AG09319 (cell line): ENCODE data around the gene PXDN.
A peak's percentile ranks its signal among the peaks of the same experiment; 100 is the strongest.

Source experiments
- DNase-seq: peaks from one replicate; pipeline ENCODE4 v3.0.0-alpha.2; 2010; ENCODE audit warnings: low read depth; ENCODE audit errors: extremely low read depth
- TF ChIP-seq, protein P1 (sequence below): IDR thresholded peaks from 2 replicates; pipeline ENCODE4 v1.5.1; 2011; ENCODE audit warnings: low read depth, mild to moderate bottlenecking, inconsistent platforms, low read length, moderate library complexity

The PXDN gene

DNA sequence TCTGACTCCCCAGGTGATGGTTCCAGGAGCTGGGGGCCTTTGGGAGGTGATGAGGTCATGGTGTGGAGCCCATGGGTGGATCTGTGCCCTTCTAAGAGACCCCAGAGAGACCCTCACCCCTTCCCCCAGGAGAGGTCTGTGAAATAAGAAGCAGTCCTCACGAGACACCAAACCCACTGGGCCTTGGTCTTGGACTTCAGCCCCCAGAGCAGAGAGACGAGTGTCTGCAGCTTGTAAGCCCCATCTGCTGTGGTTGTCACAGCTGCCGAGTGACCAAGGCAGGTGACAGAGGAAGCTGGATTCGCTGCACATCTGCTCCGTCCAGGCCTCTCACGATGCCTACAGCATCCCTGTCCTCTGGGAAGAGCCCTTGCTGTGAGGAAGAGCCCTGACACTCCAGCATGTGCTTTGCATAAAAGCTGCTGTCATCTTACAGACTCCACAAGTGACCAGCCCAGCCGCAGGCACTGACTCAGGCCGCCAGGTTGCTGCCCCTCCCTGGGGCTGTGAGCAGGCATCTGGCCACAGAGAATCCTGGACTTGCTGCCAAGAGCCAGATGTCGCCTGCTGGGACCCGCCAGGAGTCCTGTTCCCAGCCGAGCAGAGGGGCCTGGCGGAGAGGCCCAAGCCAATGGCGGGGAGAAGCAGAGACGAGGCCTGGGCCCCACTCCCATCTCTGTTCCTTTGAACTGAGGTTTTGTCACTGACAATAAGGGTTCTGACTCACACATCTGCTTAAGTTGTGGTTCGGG is 150.8 kb downstream of the PXDN start:
- TF ChIP-seq, protein P1, sequence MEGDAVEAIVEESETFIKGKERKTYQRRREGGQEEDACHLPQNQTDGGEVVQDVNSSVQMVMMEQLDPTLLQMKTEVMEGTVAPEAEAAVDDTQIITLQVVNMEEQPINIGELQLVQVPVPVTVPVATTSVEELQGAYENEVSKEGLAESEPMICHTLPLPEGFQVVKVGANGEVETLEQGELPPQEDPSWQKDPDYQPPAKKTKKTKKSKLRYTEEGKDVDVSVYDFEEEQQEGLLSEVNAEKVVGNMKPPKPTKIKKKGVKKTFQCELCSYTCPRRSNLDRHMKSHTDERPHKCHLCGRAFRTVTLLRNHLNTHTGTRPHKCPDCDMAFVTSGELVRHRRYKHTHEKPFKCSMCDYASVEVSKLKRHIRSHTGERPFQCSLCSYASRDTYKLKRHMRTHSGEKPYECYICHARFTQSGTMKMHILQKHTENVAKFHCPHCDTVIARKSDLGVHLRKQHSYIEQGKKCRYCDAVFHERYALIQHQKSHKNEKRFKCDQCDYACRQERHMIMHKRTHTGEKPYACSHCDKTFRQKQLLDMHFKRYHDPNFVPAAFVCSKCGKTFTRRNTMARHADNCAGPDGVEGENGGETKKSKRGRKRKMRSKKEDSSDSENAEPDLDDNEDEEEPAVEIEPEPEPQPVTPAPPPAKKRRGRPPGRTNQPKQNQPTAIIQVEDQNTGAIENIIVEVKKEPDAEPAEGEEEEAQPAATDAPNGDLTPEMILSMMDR, result no peak
- no peak for DNase-seq

GRCh38 chr2:1591978-1592907 is 152.1 kb downstream of the PXDN start:
- DNase-seq, result no peak
- TF ChIP-seq, protein P1, result peak; percentile 25

DNA sequence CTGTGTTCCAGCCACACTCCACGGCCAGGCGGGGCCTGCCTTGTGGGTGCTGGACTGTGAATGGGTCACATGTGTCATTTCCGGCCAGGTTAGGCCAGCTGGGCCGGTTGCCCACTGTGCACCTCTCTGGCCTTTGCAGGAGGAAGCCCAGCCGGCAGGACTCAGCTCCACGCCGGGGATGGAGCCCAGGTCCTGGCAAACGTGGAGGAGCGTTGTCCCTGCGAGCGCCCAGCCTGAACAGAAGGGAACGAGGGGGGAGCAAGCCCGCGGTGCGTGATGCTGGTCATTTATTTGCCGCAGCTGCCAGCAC is 152.9 kb downstream of the PXDN start:
- DNase-seq, result no peak
- TF ChIP-seq, protein P1, result no peak

- no peak for DNase-seq
- TF ChIP-seq, protein P1, result no peak
These were observed 153.5 kb downstream of the PXDN start for GRCh38 chr2:1590596-1591460.

- TF ChIP-seq, protein P1, result no peak; the same call in 1 of the 2 replicates
- no peak for DNase-seq
These were observed 155.2 kb downstream of the PXDN start for GRCh38 chr2:1588978-1589621.

- TF ChIP-seq, protein P1, result no peak
These were observed 156.0 kb downstream of the PXDN start for GRCh38 chr2:1588051-1588977.

More at GRCh38 chr2:1588051-1588977, 156.0 kb downstream of the PXDN start:
- DNase-seq, result no peak
